Adrenal gland (tissue), 12 donors: Measurements from ENCODE around the gene GRID1. TPM values are rescaled to one million over a fixed set of nuclear protein-coding genes. Genes with fewer than 3 reads are reported as not detected.

Experiments
- DNase-seq, 7 donors: peaks; one replicate each; pipeline ENCODE4 v3.0.0-alpha.2; 2019 to 2020
- H3K27ac ChIP-seq, 5 donors: fragments of 200-600 bp; sonication (generic) in 4 of 5; 1 replicate in 3 of 5; 2 replicates in 2 of 5; pipeline versions ENCODE4 v1.5.1 to v1.8.0; 2016 to 2020; ENCODE audit warnings: mild to moderate bottlenecking in 1 of 5
- H3K27me3 ChIP-seq: fragments of 200-600 bp; 2 replicates; pipeline ENCODE4 v1.8.0; 2021
- H3K36me3 ChIP-seq, 2 donors: fragments of 200-600 bp; replicated peaks in 1 of 2; 1 replicate in 1 of 2; 2 replicates in 1 of 2; pipeline versions ENCODE4 v1.5.1 to v1.8.0; 2018 to 2022
- H3K4me1 ChIP-seq, 2 donors: fragments of 200-600 bp; replicated peaks in 1 of 2; 1 replicate in 1 of 2; 2 replicates in 1 of 2; pipeline versions ENCODE4 v1.5.1 to v1.8.0; 2018 to 2021
- H3K4me3 ChIP-seq, 4 donors: fragments of 200-600 bp; sonication (generic) in 3 of 4; one replicate each; pipeline ENCODE4 v1.5.1; 2016 to 2018
- H3K9me3 ChIP-seq, 3 donors: fragments of 200-600 bp; sonication (generic) in 1 of 3; replicated peaks in 1 of 3; 1 replicate in 2 of 3; 2 replicates in 1 of 3; pipeline versions ENCODE4 v1.5.1 to v1.8.0; 2016 to 2021
- POLR2A ChIP-seq, 2 donors: fragments of 450-650 bp; IDR thresholded peaks; one replicate each; pipeline ENCODE4 v1.6.1; 2017; ENCODE audit warnings: antibody characterized with exemption in 2 of 2, mild to moderate bottlenecking in 2 of 2, moderate library complexity in 1 of 2
- WGBS, 4 donors: extraction: QIAGEN DNeasy Blood & Tissue Kit in 2 of 4; methylation state at CpG; one replicate each; pipeline versions ENCODE4 v1.1.5 to v1.1.7; 2013 to 2017; 5-methylcytosine and 5-hydroxymethylcytosine counted together
- intact Hi-C, 2 donors: fragments of 100-400 bp; cut with DNase I; formaldehyde crosslinking; loops; one replicate each; pipeline versions ENCODE4 v1.14.1 to v1.15.0; 2022 to 2023
- polyA plus RNA-seq, 3 donors: library from polyadenylated mRNA; stranded (reverse); fragments of 200-250 nt in 2 of 3; fragments of 350-450 nt in 1 of 3; fragmentation: Illumina TruSeq in 1 of 3; extraction: RNeasy Lipid Tissue Mini Kit (QIAGEN cat#74804) in 1 of 3; gene quantifications; one replicate each; pipeline ENCODE4 v1.2.3, GENCODE V29; 2013 to 2014
- total RNA-seq, 9 donors: library from RNA; depleted of rRNA in 4 of 9; stranded (reverse); fragments of >200 nt in 4 of 9; fragments of 120-200 nt in 1 of 9; fragmentation: NEBNext Ultra II Directional in 1 of 9; extraction: Animal tissue kit (Norgen Biotek cat#: 25700) in 1 of 9; gene quantifications; one replicate each; pipeline versions ENCODE4 v1.1.0 to v1.2.4, GENCODE V29; 2013 to 2023
- TF ChIP-seq, protein P1 (sequence below), 6 experiments: fragments of 450-650 bp in 4 of 6; fragments of 200-600 bp in 2 of 6; sonication (generic) in 1 of 6; IDR thresholded peaks; 1 replicate in 5 of 6; 2 replicates in 1 of 6; pipeline versions ENCODE4 v1.5.1 to v1.8.0; 2016 to 2021; ENCODE audit warnings: antibody characterized with exemption in 6 of 6, mild to moderate bottlenecking in 2 of 6, moderate library complexity in 1 of 6
- donor health status: healthy with polysubstance abuse.
- donor health status: Bipolar disorder and iron deficiency.
- donor health status: DM: yes; HTN: yes; CAD: no.
- donor health status: DM: no; HTN: no; CAD: no.
- donor health status: DM: no; HTN: no; CAD: no.
- donor health status: DM: yes; HTN: yes; CAD: no.

GRID1 gene
- total and polyA plus RNA-seq, 12 donors, result 2.2 to 8.0 (median 4.1) TPM

DNA sequence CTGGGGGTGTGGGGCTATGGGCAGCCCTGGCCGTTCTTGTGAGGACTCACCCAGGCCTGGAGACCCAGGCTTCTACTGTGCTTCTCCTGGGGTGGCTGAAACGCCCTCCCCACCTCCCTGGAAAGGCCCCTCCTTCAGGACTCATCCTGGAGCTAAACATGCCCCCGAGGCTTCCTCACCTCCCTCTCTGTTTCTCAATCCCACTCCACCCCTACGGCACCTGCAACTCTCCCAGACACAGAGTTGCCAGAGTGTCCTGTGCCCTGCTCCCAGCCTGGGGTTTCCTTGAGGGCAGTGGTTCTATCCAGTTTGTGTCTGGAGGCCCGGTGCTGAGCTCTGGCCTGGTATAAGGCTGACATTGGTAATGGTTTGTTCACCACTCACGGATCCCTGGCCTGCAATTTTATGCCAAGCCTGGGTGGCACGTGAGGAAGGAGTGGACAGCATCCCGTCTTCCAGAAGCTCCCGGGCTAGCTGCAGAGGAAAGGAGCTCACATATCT lies 68.0 kb downstream of the GRID1 start:
- intact Hi-C loops, result no loop called here
- no peak for TF ChIP-seq POLR2A (IDR thresholded peaks at IDR 0.05)
- TF ChIP-seq, protein P1, sequence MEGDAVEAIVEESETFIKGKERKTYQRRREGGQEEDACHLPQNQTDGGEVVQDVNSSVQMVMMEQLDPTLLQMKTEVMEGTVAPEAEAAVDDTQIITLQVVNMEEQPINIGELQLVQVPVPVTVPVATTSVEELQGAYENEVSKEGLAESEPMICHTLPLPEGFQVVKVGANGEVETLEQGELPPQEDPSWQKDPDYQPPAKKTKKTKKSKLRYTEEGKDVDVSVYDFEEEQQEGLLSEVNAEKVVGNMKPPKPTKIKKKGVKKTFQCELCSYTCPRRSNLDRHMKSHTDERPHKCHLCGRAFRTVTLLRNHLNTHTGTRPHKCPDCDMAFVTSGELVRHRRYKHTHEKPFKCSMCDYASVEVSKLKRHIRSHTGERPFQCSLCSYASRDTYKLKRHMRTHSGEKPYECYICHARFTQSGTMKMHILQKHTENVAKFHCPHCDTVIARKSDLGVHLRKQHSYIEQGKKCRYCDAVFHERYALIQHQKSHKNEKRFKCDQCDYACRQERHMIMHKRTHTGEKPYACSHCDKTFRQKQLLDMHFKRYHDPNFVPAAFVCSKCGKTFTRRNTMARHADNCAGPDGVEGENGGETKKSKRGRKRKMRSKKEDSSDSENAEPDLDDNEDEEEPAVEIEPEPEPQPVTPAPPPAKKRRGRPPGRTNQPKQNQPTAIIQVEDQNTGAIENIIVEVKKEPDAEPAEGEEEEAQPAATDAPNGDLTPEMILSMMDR (IDR thresholded peaks at IDR 0.05), result no peak
- H3K4me3 ChIP-seq, result no peak overlapping the region
- WGBS, 4 donors, result 78 to 86% (median 79%) methylated on average over 9 of the region's 9 CpGs
- no peaks in the 10 kb centered on the region for H3K36me3 ChIP-seq
- H3K27me3 ChIP-seq, result no peaks in the 10 kb centered on the region
- no peaks in the 10 kb centered on the region for H3K4me1 ChIP-seq
- H3K27ac ChIP-seq, result no peak overlapping the region
- DNase-seq, result peak in 2 of 7 donors; percentile 16 to 49
- no peaks in the 10 kb centered on the region for H3K9me3 ChIP-seq

DNA sequence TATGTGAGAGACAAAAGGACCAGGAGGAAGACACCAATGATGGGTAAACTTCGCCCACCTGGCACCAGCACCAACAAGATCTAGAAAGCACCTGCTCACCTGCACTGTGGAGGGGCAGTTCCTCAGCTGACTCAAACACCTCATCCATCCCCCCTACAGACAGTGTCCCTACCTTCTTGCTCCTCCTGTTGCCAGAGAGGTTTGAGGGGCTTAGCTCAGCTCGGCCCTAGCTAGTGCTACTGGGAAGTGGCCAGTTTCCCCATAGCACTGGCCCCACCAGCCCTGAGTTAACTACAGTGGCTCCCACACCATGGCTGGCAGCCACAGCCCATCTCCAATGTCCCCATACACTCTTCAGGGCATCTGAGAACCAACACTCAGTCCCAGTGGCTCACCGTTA lies 70.8 kb downstream of the GRID1 start:
- Histone ChIP-seq H3K27ac (no peak overlapping the region), H3K9me3 (no peaks in the 10 kb centered on the region), H3K4me3 (no peak overlapping the region), H3K4me1 (no peaks in the 10 kb centered on the region), H3K36me3 (no peaks in the 10 kb centered on the region), H3K27me3 (no peaks in the 10 kb centered on the region)
- DNase-seq, result peak in 1 of 7 donors; percentile 23
- 67 to 85% (median 83%) methylated on average over 3 of the region's 3 CpGs for WGBS, 4 donors
- intact Hi-C loops, result no loop called here
- TF ChIP-seq, protein P1 (IDR thresholded peaks at IDR 0.05), result no peak
- no peak for TF ChIP-seq POLR2A (IDR thresholded peaks at IDR 0.05)

DNA sequence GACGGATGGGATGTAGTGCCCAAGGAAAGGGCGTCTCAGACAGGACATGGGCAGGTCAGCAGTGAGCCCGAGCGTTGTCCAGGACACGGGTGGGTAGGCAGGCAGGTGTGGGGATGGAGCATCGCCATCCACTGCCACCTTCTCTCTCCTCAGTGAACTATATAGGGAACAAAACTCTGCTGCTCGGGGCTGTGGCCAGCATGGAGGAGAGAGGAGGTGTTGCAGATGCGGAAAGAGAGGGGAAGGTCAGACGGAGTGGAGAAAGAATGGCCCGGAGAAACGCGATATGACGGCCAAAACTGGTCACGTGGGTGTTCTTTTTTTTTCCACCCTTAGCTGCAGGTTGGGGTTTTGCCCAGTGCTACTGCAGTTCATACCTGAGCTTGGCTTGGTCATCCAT lies 71.2 kb downstream of the GRID1 start:
- H3K4me3 ChIP-seq, result no peak overlapping the region
- no peak for TF ChIP-seq POLR2A (IDR thresholded peaks at IDR 0.05)
- TF ChIP-seq, protein P1 (IDR thresholded peaks at IDR 0.05), result no peak
- H3K4me1 ChIP-seq, result no peaks in the 10 kb centered on the region
- 86 to 90% (median 89%) methylated on average over 14 of the region's 14 CpGs for WGBS, 4 donors
- H3K27me3 ChIP-seq, result no peaks in the 10 kb centered on the region
- H3K27ac ChIP-seq, result no peak overlapping the region
- DNase-seq, result peak in 2 of 7 donors; percentile 6 to 42
- intact Hi-C loops, result no loop called here
- H3K36me3 ChIP-seq, result no peaks in the 10 kb centered on the region
- H3K9me3 ChIP-seq, result no peaks in the 10 kb centered on the region

DNA sequence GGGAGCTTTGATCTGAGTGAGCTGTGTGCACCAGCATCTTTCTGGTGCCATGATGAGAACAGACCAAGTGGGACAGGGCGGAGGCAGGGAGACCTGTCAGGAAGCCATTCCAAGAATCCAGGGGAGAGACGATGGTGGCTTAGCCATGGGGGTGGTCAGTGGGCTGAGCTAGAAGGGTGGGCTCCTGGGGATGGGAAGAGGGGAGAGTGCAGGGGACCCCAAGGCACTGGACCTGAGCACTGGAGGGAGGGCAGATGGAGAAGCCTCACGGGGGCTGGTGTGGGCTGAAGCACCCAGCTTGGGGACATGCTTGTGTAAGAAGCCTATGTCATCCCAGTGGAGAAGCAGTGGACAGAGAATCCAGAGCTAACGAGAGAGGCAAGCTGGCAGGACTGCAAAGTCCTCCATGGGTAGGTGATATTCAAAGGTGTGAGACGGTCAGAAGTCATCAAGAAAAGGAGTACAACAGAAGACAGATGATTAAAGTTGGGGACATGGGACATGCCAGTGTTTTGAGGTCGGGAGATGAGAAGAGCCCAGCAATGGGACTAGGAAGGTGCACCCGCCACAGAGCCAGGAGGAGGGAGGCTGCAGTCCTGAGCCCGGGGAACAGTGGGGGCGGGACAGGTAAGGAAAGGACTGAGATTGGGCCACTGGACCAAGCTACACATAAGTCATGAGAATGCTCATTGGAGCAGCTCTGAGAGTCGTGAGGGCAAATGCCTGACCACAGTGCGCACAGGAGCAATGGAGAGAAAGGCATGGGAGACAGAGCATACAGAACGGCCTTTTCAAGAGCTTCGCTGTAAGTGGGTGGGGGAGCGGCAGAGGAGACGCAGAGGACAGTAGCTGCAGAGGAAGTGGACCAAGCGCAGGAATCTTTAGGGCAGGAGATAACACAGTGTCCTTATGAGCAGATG lies 72.0 kb downstream of the GRID1 start:
- H3K9me3 ChIP-seq, result no peaks in the 10 kb centered on the region
- H3K4me3 ChIP-seq, result no peak overlapping the region
- no peaks in the 10 kb centered on the region for H3K27me3 ChIP-seq
- H3K36me3 ChIP-seq, result no peaks in the 10 kb centered on the region
- no peaks in the 10 kb centered on the region for H3K4me1 ChIP-seq
- TF ChIP-seq, protein P1 (IDR thresholded peaks at IDR 0.05), result no peak
- TF ChIP-seq POLR2A (IDR thresholded peaks at IDR 0.05), result no peak
- intact Hi-C loops, result no loop called here
- peak in 2 of 7 donors; percentile 4 to 24 for DNase-seq
- no peak overlapping the region for H3K27ac ChIP-seq
- 85 to 88% (median 86%) methylated on average over 16 of the region's 16 CpGs for WGBS, 4 donors
